Measurements from ENCODE around the gene DPM1.

DNA sequence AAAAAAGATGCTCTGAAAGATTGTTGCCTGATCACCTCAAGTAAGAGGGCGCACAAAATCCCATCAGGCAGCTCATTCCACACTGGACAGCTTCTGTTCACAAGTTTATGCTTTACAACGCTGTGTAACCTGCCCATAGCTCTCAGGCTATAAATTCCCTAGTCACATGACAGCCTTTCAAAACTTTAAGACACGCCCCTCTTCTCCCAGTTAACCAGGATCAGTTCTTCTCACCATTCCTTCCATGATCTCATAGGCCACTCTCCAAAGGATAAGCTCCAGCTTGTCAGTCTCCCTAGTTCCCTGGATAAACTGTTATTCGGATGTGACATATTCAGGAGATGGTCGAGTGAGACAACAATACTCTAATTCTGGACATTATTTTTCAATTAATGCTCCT is 42.1 kb downstream of the DPM1 start:
- TF ChIP-seq, protein P1, sequence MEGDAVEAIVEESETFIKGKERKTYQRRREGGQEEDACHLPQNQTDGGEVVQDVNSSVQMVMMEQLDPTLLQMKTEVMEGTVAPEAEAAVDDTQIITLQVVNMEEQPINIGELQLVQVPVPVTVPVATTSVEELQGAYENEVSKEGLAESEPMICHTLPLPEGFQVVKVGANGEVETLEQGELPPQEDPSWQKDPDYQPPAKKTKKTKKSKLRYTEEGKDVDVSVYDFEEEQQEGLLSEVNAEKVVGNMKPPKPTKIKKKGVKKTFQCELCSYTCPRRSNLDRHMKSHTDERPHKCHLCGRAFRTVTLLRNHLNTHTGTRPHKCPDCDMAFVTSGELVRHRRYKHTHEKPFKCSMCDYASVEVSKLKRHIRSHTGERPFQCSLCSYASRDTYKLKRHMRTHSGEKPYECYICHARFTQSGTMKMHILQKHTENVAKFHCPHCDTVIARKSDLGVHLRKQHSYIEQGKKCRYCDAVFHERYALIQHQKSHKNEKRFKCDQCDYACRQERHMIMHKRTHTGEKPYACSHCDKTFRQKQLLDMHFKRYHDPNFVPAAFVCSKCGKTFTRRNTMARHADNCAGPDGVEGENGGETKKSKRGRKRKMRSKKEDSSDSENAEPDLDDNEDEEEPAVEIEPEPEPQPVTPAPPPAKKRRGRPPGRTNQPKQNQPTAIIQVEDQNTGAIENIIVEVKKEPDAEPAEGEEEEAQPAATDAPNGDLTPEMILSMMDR (IDR thresholded peaks at IDR 0.05), result no peak
- no peak for TF ChIP-seq POLR2A (IDR thresholded peaks at IDR 0.05)

Measured in testis (tissue), 2 donors.